Activated naive CD8-positive, alpha-beta T cell (primary cell): Measurements from ENCODE around the gene SPECC1.

ENCODE experiments used
- H3K27ac Mint-ChIP-seq: one replicate; pipeline ENCODE4 v1.8.0; 2021; ENCODE audit warnings: mixed read lengths
- H3K27me3 Mint-ChIP-seq: one replicate; pipeline ENCODE4 v1.8.0; 2021; ENCODE audit warnings: mixed read lengths
- H3K36me3 Mint-ChIP-seq: one replicate; pipeline ENCODE4 v1.8.0; 2021; ENCODE audit warnings: mixed read lengths
- H3K4me1 Mint-ChIP-seq: one replicate; pipeline ENCODE4 v1.8.0; 2021; ENCODE audit warnings: low read depth, mixed read lengths
- H3K4me3 Mint-ChIP-seq: one replicate; pipeline ENCODE4 v1.8.0; 2021; ENCODE audit warnings: mild to moderate bottlenecking, mixed read lengths
- H3K9me3 Mint-ChIP-seq: one replicate; pipeline ENCODE4 v1.8.0; 2021; ENCODE audit warnings: low read depth, mixed read lengths

The SPECC1 gene

GRCh38 chr17:20282526-20283308, 273.6 kb downstream of the SPECC1 start:
- H3K4me3 Mint-ChIP-seq, result no peak overlapping the region
- H3K27ac Mint-ChIP-seq, result no peak overlapping the region
- H3K4me1 Mint-ChIP-seq, result peaks cover 34% of the 10 kb centered on the region
- H3K27me3 Mint-ChIP-seq, result no peaks in the 10 kb centered on the region
- no peaks in the 10 kb centered on the region for H3K9me3 Mint-ChIP-seq
- H3K36me3 Mint-ChIP-seq, result no peaks in the 10 kb centered on the region

GRCh38 chr17:20284022-20284421, 274.9 kb downstream of the SPECC1 start:
- Mint-ChIP-seq H3K9me3 (no peaks in the 10 kb centered on the region), H3K4me3 (no peak overlapping the region), H3K36me3 (peaks cover 3% of the 10 kb centered on the region), H3K4me1 (peaks cover 27% of the 10 kb centered on the region), H3K27me3 (no peaks in the 10 kb centered on the region), H3K27ac (no peak overlapping the region)

DNA sequence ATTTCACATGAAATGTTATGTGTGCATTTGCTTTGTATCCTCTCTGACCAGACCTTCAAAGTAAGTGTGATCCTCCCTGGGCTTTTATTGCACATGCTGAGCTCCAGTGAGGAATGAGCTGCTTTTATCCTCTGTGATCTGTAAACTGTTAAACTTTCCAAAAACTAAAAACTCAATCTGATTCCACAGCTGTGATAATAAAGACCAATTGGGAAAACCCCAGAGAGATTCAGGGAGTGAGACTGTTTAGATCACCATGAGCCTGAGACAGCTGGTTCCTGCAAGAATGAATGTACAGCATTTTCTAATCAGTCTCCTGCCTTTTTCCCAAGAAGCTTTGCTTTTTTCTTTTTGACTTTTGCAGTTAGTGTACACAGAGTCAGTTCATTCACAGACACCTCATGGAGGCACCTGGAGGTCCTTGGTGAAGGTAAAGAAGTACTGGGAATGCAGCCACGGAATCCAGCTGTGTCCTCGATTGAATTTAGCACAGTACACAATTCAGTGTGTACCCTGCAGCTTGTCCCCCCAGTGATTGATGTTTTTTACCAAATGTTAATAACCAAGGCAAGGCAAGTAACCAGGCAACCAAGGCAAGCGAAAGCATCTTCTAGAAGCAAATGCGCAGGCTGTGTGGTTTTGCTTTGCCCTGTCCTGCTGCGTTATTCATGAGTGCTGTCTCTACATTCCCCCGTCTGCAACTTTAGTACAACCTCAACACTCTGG, 275.6 kb downstream of the SPECC1 start:
- Mint-ChIP-seq H3K9me3 (no peaks in the 10 kb centered on the region), H3K4me1 (peaks cover 23% of the 10 kb centered on the region), H3K27me3 (no peaks in the 10 kb centered on the region), H3K27ac (no peak overlapping the region), H3K36me3 (peaks cover 3% of the 10 kb centered on the region), H3K4me3 (no peak overlapping the region)

- peaks cover 7% of the 10 kb centered on the region for H3K4me1 Mint-ChIP-seq
- H3K9me3 Mint-ChIP-seq, result no peaks in the 10 kb centered on the region
- no peak overlapping the region for H3K27ac Mint-ChIP-seq
- peaks cover 3% of the 10 kb centered on the region for H3K36me3 Mint-ChIP-seq
- H3K4me3 Mint-ChIP-seq, result no peak overlapping the region
- H3K27me3 Mint-ChIP-seq, result no peaks in the 10 kb centered on the region
Observed at GRCh38 chr17:20289984-20290383, 280.8 kb downstream of the SPECC1 start.

- Mint-ChIP-seq H3K27me3 (no peaks in the 10 kb centered on the region), H3K36me3 (peaks cover 6% of the 10 kb centered on the region), H3K27ac (no peak overlapping the region), H3K4me1 (peaks cover 7% of the 10 kb centered on the region), H3K9me3 (no peaks in the 10 kb centered on the region), H3K4me3 (no peak overlapping the region)
Observed at GRCh38 chr17:20291853-20292252, 282.7 kb downstream of the SPECC1 start.

DNA sequence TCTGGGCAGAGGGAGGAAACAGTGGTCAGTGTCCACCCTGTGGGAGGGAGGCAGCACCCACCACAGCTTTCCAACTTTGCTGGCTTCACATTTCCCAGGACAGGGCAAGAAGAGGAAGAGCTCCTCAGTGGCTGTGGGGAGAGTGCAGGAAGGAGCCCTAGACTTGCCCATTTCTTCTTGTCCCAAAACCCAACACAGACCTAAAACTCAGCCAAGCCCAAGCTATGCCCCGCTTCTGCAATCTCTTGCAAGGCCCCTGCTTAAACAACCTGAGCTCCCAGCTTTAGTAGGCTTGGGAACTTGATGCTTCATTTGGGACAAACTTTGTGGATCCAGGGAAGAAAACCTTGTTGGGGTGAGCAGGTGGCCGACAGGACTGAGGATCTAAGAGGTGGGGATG, 284.3 kb downstream of the SPECC1 start:
- Mint-ChIP-seq H3K4me1 (no peaks in the 10 kb centered on the region), H3K9me3 (no peaks in the 10 kb centered on the region), H3K36me3 (peaks cover 4% of the 10 kb centered on the region), H3K27ac (no peak overlapping the region), H3K4me3 (no peak overlapping the region), H3K27me3 (no peaks in the 10 kb centered on the region)

DNA sequence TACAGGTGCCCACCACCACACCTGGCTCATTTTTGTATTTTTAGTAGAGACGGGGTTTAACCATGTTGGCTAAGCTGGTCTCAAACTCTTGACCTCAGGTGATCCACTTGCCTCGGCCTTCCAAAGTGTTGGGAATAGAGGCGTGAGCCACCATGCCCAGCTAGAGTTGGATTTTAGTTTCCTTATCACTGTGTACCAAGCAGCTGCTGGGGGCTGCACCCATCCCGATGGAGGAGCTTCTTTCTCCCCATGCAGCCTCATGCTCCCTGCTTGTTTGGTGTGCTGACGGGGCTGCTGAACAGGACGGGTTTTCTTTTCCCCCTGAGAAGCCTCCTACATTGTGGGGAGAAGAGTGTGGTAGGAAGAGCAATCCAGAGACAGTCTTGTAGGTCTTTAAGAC, 285.0 kb downstream of the SPECC1 start:
- H3K4me1 Mint-ChIP-seq, result no peaks in the 10 kb centered on the region
- H3K4me3 Mint-ChIP-seq, result no peak overlapping the region
- H3K27ac Mint-ChIP-seq, result no peak overlapping the region
- H3K27me3 Mint-ChIP-seq, result no peaks in the 10 kb centered on the region
- no peaks in the 10 kb centered on the region for H3K9me3 Mint-ChIP-seq
- peaks cover 4% of the 10 kb centered on the region for H3K36me3 Mint-ChIP-seq

DNA sequence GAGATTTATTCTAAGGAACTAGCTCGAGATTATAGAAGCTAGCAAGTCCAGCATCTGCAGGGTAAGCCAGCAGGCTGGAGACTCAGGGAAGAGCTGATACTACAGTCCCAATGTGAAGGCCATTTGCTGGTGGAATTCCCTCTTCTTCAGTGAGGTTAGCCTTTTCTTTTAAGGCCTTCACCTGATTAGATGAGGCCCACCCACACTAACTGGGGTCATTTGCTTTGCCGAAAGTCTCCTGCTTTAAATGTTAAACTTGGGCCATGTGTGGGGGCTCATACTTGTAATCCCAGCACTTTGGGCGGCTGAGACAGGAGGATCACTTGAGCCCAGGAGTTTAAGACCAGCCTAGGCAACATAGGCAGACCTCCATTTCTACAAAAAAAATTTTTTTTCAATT, 289.9 kb downstream of the SPECC1 start:
- Mint-ChIP-seq H3K27ac (no peak overlapping the region), H3K27me3 (no peaks in the 10 kb centered on the region)

GRCh38 chr17:20300436-20300934, 291.3 kb downstream of the SPECC1 start:
- Mint-ChIP-seq H3K4me3 (no peak overlapping the region), H3K4me1 (peaks cover 6% of the 10 kb centered on the region), H3K36me3 (peaks cover 10% of the 10 kb centered on the region), H3K9me3 (no peaks in the 10 kb centered on the region), H3K27ac (no peak overlapping the region), H3K27me3 (no peaks in the 10 kb centered on the region)

More for the DNA sequence above, 289.9 kb downstream of the SPECC1 start:
- no peaks in the 10 kb centered on the region for H3K4me1 Mint-ChIP-seq
- no peaks in the 10 kb centered on the region for H3K9me3 Mint-ChIP-seq
- H3K36me3 Mint-ChIP-seq, result peaks cover 7% of the 10 kb centered on the region
- H3K4me3 Mint-ChIP-seq, result no peak overlapping the region

DNA sequence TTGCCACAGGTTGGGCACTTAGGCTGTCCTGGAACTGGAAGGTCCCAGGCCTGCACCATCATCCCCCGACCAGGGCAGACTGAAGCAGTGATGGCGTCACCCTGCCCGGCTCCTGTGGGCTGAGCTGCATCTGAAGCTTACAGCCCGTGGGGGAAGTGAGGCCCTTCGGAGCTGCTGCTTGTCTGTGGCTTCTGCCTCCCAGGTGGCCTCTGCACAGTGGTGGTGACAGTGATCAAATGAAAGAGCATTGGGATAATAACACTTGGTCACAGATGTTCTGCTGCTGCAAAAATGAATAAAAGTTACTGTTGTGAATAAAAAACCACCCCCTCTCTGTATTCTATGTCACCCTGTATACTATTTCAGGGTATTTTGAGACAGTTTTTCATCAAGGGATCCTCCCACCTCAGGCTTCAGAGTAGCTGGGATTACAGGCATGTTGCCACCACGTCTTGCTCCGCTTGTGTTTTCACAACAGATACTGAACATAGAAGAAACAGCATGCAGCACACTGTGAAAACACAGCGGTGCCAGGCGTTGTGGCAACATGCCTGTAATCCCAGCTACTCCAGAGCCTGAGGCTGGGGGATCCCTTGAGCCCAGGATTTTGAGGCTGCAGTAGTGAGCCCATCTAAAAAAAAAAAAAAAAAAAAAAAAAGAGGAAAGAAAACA, 293.2 kb downstream of the SPECC1 start:
- peaks cover 11% of the 10 kb centered on the region for H3K36me3 Mint-ChIP-seq
- peaks cover 6% of the 10 kb centered on the region for H3K4me1 Mint-ChIP-seq

GRCh38 chr17:20304961-20305360, 295.8 kb downstream of the SPECC1 start:
- Mint-ChIP-seq H3K4me1 (peaks cover 6% of the 10 kb centered on the region), H3K36me3 (peaks cover 17% of the 10 kb centered on the region), H3K4me3 (no peak overlapping the region), H3K27ac (no peak overlapping the region), H3K9me3 (peaks cover 10% of the 10 kb centered on the region), H3K27me3 (no peaks in the 10 kb centered on the region)

More for the DNA sequence above, 293.2 kb downstream of the SPECC1 start:
- no peaks in the 10 kb centered on the region for H3K27me3 Mint-ChIP-seq
- no peak overlapping the region for H3K27ac Mint-ChIP-seq
- H3K9me3 Mint-ChIP-seq, result peaks cover 6% of the 10 kb centered on the region
- no peak overlapping the region for H3K4me3 Mint-ChIP-seq

DNA sequence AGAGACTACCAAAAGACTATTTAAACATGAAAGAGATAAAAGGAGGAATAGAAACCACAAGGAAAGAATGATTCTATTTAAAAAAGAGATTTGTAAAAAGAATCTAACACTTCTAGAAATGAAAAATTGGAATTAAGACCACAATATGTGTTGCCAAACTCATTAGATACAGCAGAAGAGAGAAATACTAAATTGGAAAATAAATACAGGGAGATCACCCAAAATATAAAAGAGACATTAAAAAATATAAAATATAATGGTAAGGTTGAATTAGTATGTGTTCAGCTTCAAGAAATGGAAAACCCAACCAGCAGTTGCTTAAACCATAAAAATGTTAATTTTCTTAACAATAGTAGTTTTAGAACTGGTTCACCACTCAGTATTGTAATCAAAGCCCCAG, 297.8 kb downstream of the SPECC1 start:
- Mint-ChIP-seq H3K27ac (no peak overlapping the region), H3K27me3 (no peaks in the 10 kb centered on the region), H3K36me3 (peaks cover 14% of the 10 kb centered on the region), H3K4me3 (no peak overlapping the region), H3K4me1 (peaks cover 6% of the 10 kb centered on the region), H3K9me3 (peaks cover 10% of the 10 kb centered on the region)

DNA sequence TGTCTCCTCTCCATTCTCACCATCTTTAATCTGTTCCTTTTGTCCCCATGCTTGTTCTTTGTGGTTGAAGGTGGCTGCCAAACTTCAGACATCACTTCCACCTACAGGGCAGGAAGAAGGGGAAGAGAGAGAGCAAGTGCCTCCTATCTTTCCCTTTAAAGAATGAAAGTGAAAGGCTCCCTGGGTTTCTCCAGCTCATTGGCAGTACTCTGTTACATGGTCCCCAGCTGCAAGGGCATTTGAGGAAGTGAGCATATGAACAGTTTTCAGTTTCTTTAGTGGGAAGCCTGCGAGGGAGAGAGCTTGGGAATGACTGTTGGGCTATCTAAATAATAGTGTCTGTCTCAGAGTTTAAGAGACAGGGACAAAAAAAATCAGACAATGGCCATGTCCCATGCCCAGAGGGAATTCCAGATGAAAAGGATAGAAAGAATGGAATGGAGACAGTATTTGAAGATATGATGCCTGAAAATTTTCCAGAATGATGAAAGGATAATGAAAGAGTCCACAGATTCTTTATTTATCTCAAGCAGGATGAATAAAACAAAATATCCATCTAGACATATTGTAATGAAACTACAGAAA, 298.3 kb downstream of the SPECC1 start:
- Mint-ChIP-seq H3K9me3 (peaks cover 10% of the 10 kb centered on the region), H3K4me3 (no peak overlapping the region), H3K4me1 (peaks cover 6% of the 10 kb centered on the region), H3K27ac (no peak overlapping the region), H3K27me3 (no peaks in the 10 kb centered on the region), H3K36me3 (peaks cover 14% of the 10 kb centered on the region)

GRCh38 chr17:20310481-20310880, 301.3 kb downstream of the SPECC1 start:
- H3K36me3 Mint-ChIP-seq, result peaks cover 10% of the 10 kb centered on the region
- peaks cover 1% of the 10 kb centered on the region for H3K4me1 Mint-ChIP-seq
- H3K27me3 Mint-ChIP-seq, result no peaks in the 10 kb centered on the region
- peaks cover 10% of the 10 kb centered on the region for H3K9me3 Mint-ChIP-seq
- no peak overlapping the region for H3K4me3 Mint-ChIP-seq
- no peak overlapping the region for H3K27ac Mint-ChIP-seq

DNA sequence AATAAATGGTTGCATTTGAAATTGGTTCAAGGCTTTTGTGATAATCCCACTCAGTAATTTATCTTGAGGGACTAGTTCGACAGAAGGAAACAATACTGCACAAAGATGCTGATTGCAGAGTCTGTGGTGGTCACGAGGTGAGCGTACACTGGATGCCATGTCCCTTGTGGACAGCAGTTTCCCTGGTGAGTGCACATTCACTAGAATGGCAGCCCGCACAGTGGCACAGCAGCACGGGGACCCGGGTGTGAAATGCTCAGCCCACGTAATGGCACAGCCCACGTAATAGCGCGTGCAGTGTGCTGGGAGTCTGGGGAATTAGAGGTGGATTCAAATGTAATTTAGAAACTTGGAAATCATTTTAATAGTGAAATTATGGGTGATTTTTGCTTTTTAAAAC, 304.1 kb downstream of the SPECC1 start:
- H3K27ac Mint-ChIP-seq, result no peak overlapping the region
- no peaks in the 10 kb centered on the region for H3K36me3 Mint-ChIP-seq
- H3K4me1 Mint-ChIP-seq, result peaks cover 1% of the 10 kb centered on the region
- H3K4me3 Mint-ChIP-seq, result no peak overlapping the region
- H3K27me3 Mint-ChIP-seq, result no peaks in the 10 kb centered on the region
- H3K9me3 Mint-ChIP-seq, result no peaks in the 10 kb centered on the region
